Measurements from ENCODE around the gene CTU2. TPM values are rescaled to one million over a fixed set of nuclear protein-coding genes. Genes with fewer than 3 reads are reported as not detected.

The CTU2 gene
- total RNA-seq, 1 donor from 2014 or later, result 20.7 TPM

DNA sequence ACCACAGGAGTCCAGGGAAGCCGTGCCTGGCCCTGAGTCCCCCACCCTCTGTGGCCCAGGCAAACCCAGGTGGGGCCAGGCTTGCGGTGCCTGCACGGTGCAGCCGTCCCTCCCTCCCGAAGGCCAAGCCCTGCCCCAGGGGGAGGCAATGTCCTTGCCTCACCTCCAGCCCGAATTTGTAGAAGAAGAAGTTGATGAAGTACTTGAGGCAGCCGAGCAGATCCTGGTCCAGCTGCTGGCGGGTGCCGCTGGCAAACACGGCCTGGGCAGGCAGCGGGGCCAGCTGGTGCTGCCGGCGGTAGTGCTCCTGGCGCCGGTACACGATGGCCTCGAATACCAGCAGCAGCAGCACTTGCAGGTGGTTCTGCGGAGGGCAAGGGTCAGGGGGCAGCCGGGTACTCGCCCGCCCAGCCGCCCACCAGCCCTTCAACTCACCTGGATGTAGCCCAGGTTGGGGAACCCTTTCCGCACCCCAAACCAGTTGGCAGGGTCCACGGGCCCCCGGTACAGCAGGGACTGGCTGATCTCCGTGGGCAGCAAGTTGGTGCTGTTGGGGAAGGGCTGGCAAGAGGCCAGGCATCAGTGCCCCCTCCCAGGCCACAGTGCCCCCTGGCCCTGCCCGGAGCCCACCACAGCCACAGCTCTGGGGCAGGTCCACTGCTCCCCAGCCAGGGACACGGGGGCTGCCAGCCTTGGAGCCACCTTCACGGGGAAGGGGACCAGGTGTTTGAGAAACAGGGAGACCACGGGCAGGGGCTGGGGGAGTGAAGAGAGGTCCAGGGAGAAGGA, 26.1 kb downstream of the CTU2 start:
- no peaks in the 10 kb centered on the region for H3K27me3 Mint-ChIP-seq (ENCODE audit: low read depth)
- H3K4me3 Mint-ChIP-seq (ENCODE audit: unreplicated experiment), result no peak overlapping the region
- peaks cover 12% of the 10 kb centered on the region for H3K4me1 Mint-ChIP-seq (ENCODE audit: low read depth)
- no peaks in the 10 kb centered on the region for H3K9me3 Mint-ChIP-seq (ENCODE audit: low read depth)
- H3K27ac Mint-ChIP-seq (ENCODE audit: unreplicated experiment), result no peak overlapping the region
- peaks cover 14% of the 10 kb centered on the region for H3K36me3 Mint-ChIP-seq (ENCODE audit: low read depth)
- TF ChIP-seq, protein P1, sequence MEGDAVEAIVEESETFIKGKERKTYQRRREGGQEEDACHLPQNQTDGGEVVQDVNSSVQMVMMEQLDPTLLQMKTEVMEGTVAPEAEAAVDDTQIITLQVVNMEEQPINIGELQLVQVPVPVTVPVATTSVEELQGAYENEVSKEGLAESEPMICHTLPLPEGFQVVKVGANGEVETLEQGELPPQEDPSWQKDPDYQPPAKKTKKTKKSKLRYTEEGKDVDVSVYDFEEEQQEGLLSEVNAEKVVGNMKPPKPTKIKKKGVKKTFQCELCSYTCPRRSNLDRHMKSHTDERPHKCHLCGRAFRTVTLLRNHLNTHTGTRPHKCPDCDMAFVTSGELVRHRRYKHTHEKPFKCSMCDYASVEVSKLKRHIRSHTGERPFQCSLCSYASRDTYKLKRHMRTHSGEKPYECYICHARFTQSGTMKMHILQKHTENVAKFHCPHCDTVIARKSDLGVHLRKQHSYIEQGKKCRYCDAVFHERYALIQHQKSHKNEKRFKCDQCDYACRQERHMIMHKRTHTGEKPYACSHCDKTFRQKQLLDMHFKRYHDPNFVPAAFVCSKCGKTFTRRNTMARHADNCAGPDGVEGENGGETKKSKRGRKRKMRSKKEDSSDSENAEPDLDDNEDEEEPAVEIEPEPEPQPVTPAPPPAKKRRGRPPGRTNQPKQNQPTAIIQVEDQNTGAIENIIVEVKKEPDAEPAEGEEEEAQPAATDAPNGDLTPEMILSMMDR (IDR thresholded peaks at IDR 0.05), result no peak
- no peak for DNase-seq (ENCODE audit: low spot score)

- no peak for DNase-seq (ENCODE audit: low spot score)
- TF ChIP-seq, protein P1 (IDR thresholded peaks at IDR 0.05), result no peak
- Mint-ChIP-seq H3K9me3 (ENCODE audit: low read depth) (no peaks in the 10 kb centered on the region), H3K27ac (ENCODE audit: unreplicated experiment) (no peak overlapping the region), H3K4me1 (ENCODE audit: low read depth) (peaks cover 9% of the 10 kb centered on the region), H3K36me3 (ENCODE audit: low read depth) (peaks cover 14% of the 10 kb centered on the region), H3K27me3 (ENCODE audit: low read depth) (no peaks in the 10 kb centered on the region), H3K4me3 (ENCODE audit: unreplicated experiment) (no peak overlapping the region)
Observed at GRCh38 chr16:88732961-88733294, 26.6 kb downstream of the CTU2 start.

GRCh38 chr16:88733630-88734360, 27.5 kb downstream of the CTU2 start:
- H3K27ac Mint-ChIP-seq (ENCODE audit: unreplicated experiment), result no peak overlapping the region
- H3K36me3 Mint-ChIP-seq (ENCODE audit: low read depth), result peaks cover 14% of the 10 kb centered on the region
- H3K9me3 Mint-ChIP-seq (ENCODE audit: low read depth), result no peaks in the 10 kb centered on the region
- TF ChIP-seq, protein P1 (IDR thresholded peaks at IDR 0.05), result no peak
- H3K4me1 Mint-ChIP-seq (ENCODE audit: low read depth), result peaks cover 9% of the 10 kb centered on the region
- no peak for DNase-seq (ENCODE audit: low spot score)
- H3K4me3 Mint-ChIP-seq (ENCODE audit: unreplicated experiment), result no peak overlapping the region
- no peaks in the 10 kb centered on the region for H3K27me3 Mint-ChIP-seq (ENCODE audit: low read depth)

GRCh38 chr16:88734361-88734728, 28.0 kb downstream of the CTU2 start:
- Mint-ChIP-seq H3K4me1 (ENCODE audit: low read depth) (peaks cover 9% of the 10 kb centered on the region), H3K36me3 (ENCODE audit: low read depth) (peaks cover 15% of the 10 kb centered on the region), H3K27me3 (ENCODE audit: low read depth) (no peaks in the 10 kb centered on the region), H3K4me3 (ENCODE audit: unreplicated experiment) (no peak overlapping the region), H3K9me3 (ENCODE audit: low read depth) (no peaks in the 10 kb centered on the region), H3K27ac (ENCODE audit: unreplicated experiment) (no peak overlapping the region)
- DNase-seq (ENCODE audit: low spot score), result no peak
- TF ChIP-seq, protein P1 (IDR thresholded peaks at IDR 0.05), result no peak

DNA sequence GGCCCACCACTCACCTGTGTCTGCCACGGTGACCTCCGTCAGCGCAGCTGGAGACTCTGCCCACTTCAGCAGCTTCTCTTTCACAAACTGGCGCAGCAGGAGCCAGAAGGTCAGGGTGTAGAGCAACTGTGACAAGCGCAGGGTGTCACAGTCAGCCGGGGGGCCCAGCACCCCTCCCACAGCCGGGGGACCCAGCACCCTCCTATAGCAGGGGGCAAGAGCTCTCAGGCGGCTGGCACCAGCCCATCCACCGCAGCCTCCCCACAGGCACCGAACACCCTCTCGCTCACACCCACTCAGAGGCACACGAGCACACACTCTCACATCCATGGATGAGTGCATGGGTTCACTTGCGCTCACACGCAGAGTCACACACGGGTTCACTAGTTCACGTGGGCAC, 28.8 kb downstream of the CTU2 start:
- Mint-ChIP-seq H3K27ac (ENCODE audit: unreplicated experiment) (no peak overlapping the region), H3K27me3 (ENCODE audit: low read depth) (no peaks in the 10 kb centered on the region), H3K36me3 (ENCODE audit: low read depth) (peaks cover 11% of the 10 kb centered on the region), H3K4me1 (ENCODE audit: low read depth) (peaks cover 9% of the 10 kb centered on the region), H3K9me3 (ENCODE audit: low read depth) (no peaks in the 10 kb centered on the region), H3K4me3 (ENCODE audit: unreplicated experiment) (no peak overlapping the region)
- DNase-seq (ENCODE audit: low spot score), result no peak
- TF ChIP-seq, protein P1 (IDR thresholded peaks at IDR 0.05), result no peak
